ENCODE measurements around the gene EEA1.

The EEA1 gene

DNA sequence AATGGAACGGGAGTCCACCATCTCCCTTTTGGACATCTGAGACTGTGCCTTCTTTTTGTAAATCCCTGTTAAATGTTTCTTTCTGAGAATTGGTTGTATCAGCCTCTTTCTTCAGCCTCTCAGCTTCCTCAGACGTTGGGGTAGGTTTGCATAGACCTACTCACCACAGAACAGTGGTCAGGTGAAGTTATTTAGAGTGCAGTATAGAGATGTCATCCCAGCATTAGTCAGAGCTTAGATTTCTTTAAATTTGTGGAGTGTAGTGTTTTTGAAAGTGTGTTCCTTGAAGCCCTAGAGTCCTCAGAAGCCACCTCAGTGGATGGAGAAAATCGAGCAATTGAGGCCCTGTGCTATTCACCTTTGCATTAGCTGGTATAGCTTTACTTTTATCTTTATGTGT, 8.9 kb upstream of the EEA1 start:
- no peak for DNase-seq

DNA sequence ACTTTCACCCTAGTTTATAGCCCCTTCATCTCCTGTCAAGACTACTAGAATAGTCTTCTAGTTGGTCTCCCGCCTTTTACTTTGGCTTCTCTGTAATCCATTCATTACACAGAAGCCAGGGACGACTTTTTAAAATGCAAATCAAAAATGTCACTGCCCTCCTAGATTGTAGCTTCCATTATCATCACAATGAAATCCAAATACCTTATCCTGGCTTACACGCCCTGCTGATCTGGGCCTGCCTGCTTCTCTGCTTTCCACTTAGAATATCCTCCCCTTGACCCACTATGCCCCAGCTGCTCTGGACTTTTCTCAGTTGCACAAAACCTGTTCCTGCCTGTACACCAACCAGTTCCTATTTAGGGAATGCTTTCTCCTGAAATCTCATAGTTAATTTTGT, 4.5 kb upstream of the EEA1 start:
- DNase-seq, result no peak

DNA sequence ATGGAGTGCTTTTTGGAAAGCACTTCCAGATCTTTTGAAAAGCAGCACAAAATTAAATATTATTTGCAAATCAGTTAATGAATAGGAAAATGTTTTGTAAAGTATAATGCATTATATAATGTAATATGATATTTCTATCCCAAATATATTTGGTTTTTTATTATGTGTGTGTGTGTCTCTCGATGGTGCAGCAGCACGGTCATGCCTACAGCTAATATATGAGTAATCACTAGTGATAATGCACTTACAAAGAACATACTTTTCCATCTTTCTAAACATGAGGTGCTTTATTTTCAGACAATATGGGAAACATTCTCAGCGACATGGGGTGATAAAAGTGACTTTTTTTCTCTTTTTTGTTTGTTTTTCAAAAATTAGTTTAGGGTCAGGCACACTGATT, 1.3 kb upstream of the EEA1 start:
- no peak for DNase-seq

GRCh38 chr12:92929983-92930382, 888 bp upstream of the EEA1 start:
- DNase-seq, result no peak

- peak; percentile 59 for DNase-seq
Measured at GRCh38 chr12:92928421-92928961, 604 bp downstream of the EEA1 start.

GRCh38 chr12:92927436-92928281, 1.4 kb downstream of the EEA1 start:
- peak; percentile 63 for DNase-seq

DNA sequence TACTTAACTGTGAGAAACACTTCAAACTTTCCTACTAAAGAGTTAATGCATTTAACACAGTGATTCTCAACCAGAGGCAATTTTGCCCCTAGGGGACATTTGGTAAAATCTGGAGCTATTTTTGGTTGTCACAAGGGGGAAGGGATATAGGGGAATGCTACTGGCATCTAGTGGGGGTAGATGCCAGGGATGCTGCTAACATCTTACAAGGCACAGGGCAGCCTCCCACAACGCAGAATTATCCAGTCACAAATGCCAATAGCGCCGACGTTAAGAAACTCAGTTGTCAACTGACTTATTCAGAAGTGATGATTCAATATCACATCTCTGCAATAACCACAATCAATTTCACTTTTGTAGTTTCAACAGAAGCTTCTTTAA, 2.0 kb downstream of the EEA1 start:
- peak; percentile 59 for DNase-seq

GRCh38 chr12:92926549-92926948, 2.5 kb downstream of the EEA1 start:
- DNase-seq, result no peak

GRCh38 chr12:92921877-92922276, 7.2 kb downstream of the EEA1 start:
- DNase-seq, result no peak

GRCh38 chr12:92915365-92915764, 13.7 kb downstream of the EEA1 start:
- no peak for DNase-seq

DNA sequence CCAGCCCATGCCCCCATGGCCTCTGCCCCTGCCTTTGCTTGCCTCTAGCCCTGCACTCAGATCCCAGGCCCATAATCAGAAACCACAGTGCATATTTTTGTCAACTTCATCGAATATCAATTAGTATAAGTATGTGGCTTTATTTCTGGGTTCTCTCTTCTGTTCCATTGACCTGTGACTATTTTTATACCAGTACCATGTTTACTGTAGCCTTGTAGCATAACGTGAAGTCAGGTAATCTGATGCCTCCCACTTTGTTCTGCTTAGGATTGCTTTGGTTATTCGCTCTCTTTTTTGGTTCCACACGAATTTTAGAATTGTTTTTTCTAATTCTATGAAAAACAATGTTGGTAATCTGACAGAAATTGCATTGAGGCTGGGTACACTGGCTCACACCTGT, 14.9 kb downstream of the EEA1 start:
- DNase-seq, result no peak

DNA sequence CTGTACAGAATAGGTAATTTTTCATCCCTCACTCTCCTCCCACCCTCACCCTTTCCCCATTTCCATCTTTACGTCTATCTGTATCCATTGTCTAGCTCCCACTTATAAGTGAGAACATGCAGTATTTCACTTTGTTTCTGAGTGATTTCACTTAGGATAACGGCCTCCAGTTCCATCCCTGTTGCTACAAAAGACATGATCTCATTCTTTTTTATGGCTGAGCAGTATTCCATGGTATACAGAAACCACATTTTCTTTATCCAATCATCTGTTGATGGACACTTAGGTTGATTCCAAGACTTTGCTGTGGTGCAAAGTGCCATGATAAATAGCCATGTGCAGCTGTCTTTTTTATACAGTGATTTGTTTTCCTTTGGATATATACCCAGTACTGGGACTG, 16.4 kb downstream of the EEA1 start:
- DNase-seq, result no peak

GRCh38 chr12:92912052-92912451, 17.0 kb downstream of the EEA1 start:
- no peak for DNase-seq

DNA sequence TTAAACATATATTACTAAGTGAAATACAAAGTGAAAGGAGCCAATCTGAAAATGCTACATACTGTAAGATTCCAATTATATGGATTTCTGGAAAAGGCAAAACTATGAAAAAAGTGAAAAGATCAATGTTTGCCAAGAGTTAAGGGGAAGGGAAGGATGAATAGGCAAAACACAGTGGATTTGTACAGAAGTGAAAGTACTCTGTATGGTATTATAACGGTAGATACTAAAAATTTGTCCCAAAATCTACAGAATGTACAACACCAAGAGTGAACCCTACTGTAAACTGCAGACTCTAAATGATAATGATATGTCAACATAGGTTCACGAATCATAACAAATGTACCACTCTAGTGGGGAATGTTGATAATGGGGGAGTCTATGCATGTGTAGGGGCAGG, 17.8 kb downstream of the EEA1 start:
- no peak for DNase-seq

DNA sequence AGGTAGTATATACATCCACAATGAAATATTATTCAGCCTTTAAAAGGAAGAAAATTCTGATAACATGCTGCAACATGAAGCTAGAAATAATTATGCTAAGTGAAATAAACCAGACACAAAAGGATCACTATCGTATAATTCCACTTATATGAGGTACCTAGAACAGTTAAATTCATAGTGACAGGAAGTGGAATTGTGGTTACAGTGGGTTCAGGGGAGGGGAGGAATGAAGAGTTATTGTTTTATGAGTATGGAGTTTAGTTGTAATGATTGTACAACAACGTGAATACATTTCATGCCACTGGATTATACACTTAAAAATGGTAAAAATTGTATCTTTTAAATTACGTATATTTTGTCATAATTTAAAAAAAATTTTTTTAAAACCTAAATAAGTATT, 21.0 kb downstream of the EEA1 start:
- no peak for DNase-seq

GRCh38 chr12:92905811-92906554, 23.1 kb downstream of the EEA1 start:
- DNase-seq, result no peak

GRCh38 chr12:92905258-92905810, 23.8 kb downstream of the EEA1 start:
- no peak for DNase-seq

DNA sequence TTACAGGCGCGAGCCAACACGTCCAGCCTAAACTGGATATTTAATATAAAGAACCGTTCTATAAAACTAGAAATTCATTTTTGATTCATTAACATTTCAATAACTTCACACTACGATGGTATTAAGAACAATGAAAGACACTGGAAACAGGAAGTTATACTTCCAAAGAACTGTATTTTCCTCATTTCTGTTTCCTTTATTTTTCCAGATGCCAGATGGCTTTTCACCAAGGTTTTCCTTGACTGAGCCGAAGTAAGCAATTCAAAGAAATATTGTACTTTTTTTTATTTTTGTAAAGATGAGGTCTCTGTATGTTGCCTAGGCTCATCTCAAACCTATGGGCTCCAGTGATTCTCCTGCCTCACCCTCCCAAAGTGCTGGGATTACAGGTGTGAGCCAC, 28.2 kb downstream of the EEA1 start:
- DNase-seq, result no peak

DNA sequence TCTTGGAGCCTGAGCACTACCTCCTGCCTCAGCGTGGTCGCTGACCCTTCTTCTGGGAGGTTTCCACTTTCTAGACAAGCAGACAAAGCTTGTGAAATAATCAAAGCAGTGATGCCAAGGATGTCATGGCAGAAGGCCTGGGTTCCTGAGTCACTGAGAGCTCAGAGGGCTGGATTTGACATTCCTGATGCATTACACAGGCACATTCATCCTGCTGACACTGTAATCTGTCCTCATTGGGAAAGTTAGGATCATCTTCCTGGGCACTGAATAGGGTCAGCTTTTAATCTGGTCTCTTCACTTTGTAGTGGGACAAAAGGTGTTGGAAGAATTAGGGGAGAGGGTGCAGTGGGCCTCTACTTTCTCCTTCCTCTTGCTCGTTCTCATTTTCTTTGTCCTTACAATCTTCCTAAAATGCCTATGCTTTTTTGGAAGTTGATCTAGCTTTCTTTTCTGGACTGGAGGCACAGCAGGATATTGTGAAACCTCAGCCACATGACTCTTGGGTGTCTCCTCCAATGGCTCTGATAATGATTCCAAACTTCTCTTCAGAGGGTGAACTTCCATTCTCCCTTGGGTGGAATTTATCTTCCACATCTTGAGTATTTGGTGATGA, 29.6 kb downstream of the EEA1 start:
- peak; percentile 23 for DNase-seq

DNA sequence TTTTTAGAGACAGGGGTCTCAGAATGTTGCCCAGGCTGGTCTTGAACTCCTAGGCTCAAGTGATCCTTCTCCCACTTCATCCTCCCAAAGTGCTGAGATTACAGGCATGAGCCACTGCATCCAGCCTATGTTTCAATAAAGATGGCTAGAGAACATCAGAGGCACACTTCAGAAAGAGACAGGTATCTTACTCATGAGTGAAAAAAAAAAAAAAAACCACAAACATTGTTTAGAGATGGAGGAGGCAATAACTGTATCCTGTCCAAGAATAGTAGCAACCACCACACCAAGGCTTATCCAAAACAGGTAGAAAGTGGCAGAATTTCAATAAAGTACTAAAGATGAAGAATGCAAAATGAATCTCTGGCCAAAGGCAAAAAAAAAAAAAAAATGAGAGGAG, 30.3 kb downstream of the EEA1 start:
- no peak for DNase-seq

DNA sequence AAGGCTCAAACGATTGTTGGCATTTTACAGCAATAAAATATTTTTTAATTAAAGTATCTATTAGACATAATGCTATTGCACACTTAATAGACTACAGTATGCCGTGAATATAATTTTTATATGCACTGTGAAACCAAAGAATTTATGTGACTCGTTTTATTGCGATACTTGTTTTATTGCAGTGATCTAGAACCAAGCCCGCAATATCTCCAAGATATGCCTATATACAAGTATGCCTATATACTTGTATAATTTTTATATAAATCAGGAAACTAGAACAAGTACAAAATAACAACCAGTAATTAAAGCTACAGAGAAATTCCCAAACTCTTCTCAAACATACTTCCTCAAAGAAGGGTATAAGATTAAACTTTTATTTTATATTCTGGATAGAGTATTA, 31.3 kb downstream of the EEA1 start:
- DNase-seq, result no peak

DNA sequence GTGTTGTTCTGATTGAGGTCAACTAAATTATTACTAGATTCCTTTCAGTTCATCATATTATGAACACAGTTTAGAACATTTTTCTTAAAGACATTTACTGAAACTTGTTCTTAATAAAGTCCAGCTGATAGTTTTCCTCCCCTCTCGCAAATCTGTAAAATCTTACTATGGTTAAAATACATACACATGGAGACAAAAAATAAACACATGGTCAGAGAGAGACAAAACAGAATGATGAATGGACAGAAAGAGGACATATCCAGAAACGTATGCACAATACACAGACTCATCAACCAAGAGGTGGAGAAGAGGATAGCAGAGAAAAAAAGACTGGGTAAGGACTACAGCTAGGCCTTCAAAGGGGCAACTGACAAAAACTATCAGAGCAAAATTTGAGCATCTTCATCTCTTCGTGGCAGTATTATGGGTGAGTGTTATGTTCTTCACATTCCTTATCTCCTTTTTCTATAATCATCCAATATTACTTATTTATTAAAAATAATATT, 38.4 kb downstream of the EEA1 start:
- no peak for DNase-seq

DNA sequence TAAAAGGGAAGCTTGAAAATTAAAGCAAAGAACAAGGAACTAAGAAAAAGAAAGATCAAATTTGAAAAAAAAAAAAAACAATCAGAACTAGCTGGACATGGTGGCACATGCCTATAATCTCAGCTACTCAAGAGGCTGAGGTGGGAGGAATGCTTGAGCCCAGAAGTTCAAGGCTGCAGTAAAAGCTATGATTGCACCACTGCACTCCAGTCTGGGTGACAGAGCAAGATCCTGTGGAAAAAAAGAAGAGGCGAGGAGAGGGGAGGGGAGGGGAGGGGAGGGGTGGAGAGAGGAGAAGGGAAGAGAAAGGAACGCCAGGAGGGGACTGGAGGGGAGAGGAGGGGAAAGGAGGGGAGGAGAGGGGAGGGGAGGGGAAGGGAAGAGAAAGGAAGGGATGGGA, 43.0 kb downstream of the EEA1 start:
- DNase-seq, result no peak

Measured in OCI-M1 (cell line).